Measurements from ENCODE around the gene BTBD1. TPM values are rescaled to one million over a fixed set of nuclear protein-coding genes. Genes with fewer than 3 reads are reported as not detected.

BTBD1 gene
- total and polyA plus RNA-seq, 2 donors (not counting 3 experiments of a cell fraction or from before 2014, with no cell fraction given), result 30.8 to 58.0 TPM

GRCh38 chr15:83062768-83063180, 4.3 kb downstream of the BTBD1 start:
- no peak for TF ChIP-seq POLR2AphosphoS5 (IDR thresholded peaks at IDR 0.05; ENCODE audit: insufficient read depth, low read depth, low read length)
- TF ChIP-seq GATA2 (IDR thresholded peaks at IDR 0.05; ENCODE audit: insufficient read depth, insufficient read length, low read depth, low read length), result no peak
- TF ChIP-seq CTCF (IDR thresholded peaks at IDR 0.05; ENCODE audit: extremely low read depth in 1 of 2, insufficient read depth in 1 of 2, low read depth in 1 of 2, low read length in 2 of 2), result no peak
- TF ChIP-seq MYC (IDR thresholded peaks at IDR 0.05; ENCODE audit: low read depth, low read length), result no peak
- TF ChIP-seq FOS (IDR thresholded peaks at IDR 0.05; ENCODE audit: borderline replicate concordance, insufficient read depth, low read length), result no peak
- Histone ChIP-seq H3K9ac (replicated peaks; ENCODE audit: extremely low read depth, insufficient read depth, low read length) (no peak overlapping the region), H3K4me3 (replicated peaks in 1 of 3; ENCODE audit: insufficient read depth in 1 of 3, low read depth in 1 of 3, low read length in 3 of 3) (no peak overlapping the region), H3K9me3 (replicated peaks; ENCODE audit: control insufficient read depth, insufficient read depth, low read length) (no peaks in the 10 kb centered on the region), H3K4me1 (ENCODE audit: control insufficient read depth, extremely low read depth, insufficient read depth, low read length) (peaks cover 33% of the 10 kb centered on the region), H3K9me1 (replicated peaks; ENCODE audit: control insufficient read depth, extremely low read depth, insufficient read depth, low read length) (peaks cover 3% of the 10 kb centered on the region), H3K27ac (ENCODE audit: insufficient read depth, low read depth, low read length) (no peak overlapping the region), H2AFZ (ENCODE audit: low read depth, low read length) (no peak overlapping the region), H3K27me3 (ENCODE audit: control insufficient read depth in 2 of 2, insufficient read depth in 2 of 2, low read length in 2 of 2) (no peaks in the 10 kb centered on the region), H3K36me3 (ENCODE audit: control insufficient read depth in 2 of 2, extremely low read depth in 1 of 2, insufficient read depth in 2 of 2, low read length in 2 of 2) (no peaks in the 10 kb centered on the region), H4K20me1 (replicated peaks; ENCODE audit: control insufficient read depth, extremely low read depth, insufficient read depth, low read length) (peaks cover 21% of the 10 kb centered on the region), H3K79me2 (ENCODE audit: control insufficient read depth, insufficient read depth, low read length) (peaks cover 89% of the 10 kb centered on the region), H3K4me2 (ENCODE audit: insufficient read depth, low read length) (peak overlapping the region; percentile 16)
- DNase-seq (ENCODE audit: low read depth, low spot score) (no peak), FAIRE-seq (no peak)
- ChIA-PET POLR2A (no interaction called here), CTCF (interaction anchor here (0.8 to 1.1 kb wide), 4 partner anchors 31 to 52 kb away, joined by 3 to 5 read pairs (median 3); no protein-coding TSS in a partner anchor)
- no TSS peak for BruUV-seq (replicated peaks)
- intact Hi-C loops (cut with micrococcal nuclease), result no loop called here
- dilution Hi-C loops (cut with MboI; ENCODE audit: extremely low pct_ligation_motif_present, low sequenced_read_pairs), result no loop called here

- dilution Hi-C loops (cut with MboI; ENCODE audit: extremely low pct_ligation_motif_present, low sequenced_read_pairs) (no loop called here), intact Hi-C loops (cut with micrococcal nuclease) (no loop called here)
- no peak overlapping the region for H2AFZ ChIP-seq (ENCODE audit: low read depth, low read length)
- H3K4me1 ChIP-seq (ENCODE audit: control insufficient read depth, extremely low read depth, insufficient read depth, low read length), result peaks cover 29% of the 10 kb centered on the region
- no peak overlapping the region for H3K4me3 ChIP-seq (replicated peaks in 1 of 3; ENCODE audit: insufficient read depth in 1 of 3, low read depth in 1 of 3, low read length in 3 of 3)
- peaks cover 3% of the 10 kb centered on the region for H3K9me1 ChIP-seq (replicated peaks; ENCODE audit: control insufficient read depth, extremely low read depth, insufficient read depth, low read length)
- no peaks in the 10 kb centered on the region for H3K9me3 ChIP-seq (replicated peaks; ENCODE audit: control insufficient read depth, insufficient read depth, low read length)
- POLR2A ChIA-PET, result no interaction called here
- FAIRE-seq, result no peak
- no TSS peak for BruUV-seq (replicated peaks)
- no peak for DNase-seq (ENCODE audit: low read depth, low spot score)
- H3K27ac ChIP-seq (ENCODE audit: insufficient read depth, low read depth, low read length), result no peak overlapping the region
- no peak overlapping the region for H3K9ac ChIP-seq (replicated peaks; ENCODE audit: extremely low read depth, insufficient read depth, low read length)
- H3K79me2 ChIP-seq (ENCODE audit: control insufficient read depth, insufficient read depth, low read length), result peaks cover 99% of the 10 kb centered on the region
- peaks cover 25% of the 10 kb centered on the region for H4K20me1 ChIP-seq (replicated peaks; ENCODE audit: control insufficient read depth, extremely low read depth, insufficient read depth, low read length)
- no peaks in the 10 kb centered on the region for H3K36me3 ChIP-seq (ENCODE audit: control insufficient read depth in 2 of 2, extremely low read depth in 1 of 2, insufficient read depth in 2 of 2, low read length in 2 of 2)
- TF ChIP-seq GATA2 (IDR thresholded peaks at IDR 0.05; ENCODE audit: insufficient read depth, insufficient read length, low read depth, low read length) (no peak), POLR2AphosphoS5 (IDR thresholded peaks at IDR 0.05; ENCODE audit: insufficient read depth, low read depth, low read length) (no peak), POLR2A (IDR thresholded peaks at IDR 0.05; ENCODE audit: low read depth, low read length) (no peak), MYC (IDR thresholded peaks at IDR 0.05; ENCODE audit: low read depth, low read length) (no peak), CTCF (IDR thresholded peaks at IDR 0.05; ENCODE audit: extremely low read depth in 1 of 2, insufficient read depth in 1 of 2, low read depth in 1 of 2, low read length in 2 of 2) (no peak), FOS (IDR thresholded peaks at IDR 0.05; ENCODE audit: borderline replicate concordance, insufficient read depth, low read length) (no peak), JUN (IDR thresholded peaks at IDR 0.05; ENCODE audit: borderline replicate concordance, insufficient read depth, insufficient read length, low read depth) (no peak), EZH2 (IDR thresholded peaks at IDR 0.05; ENCODE audit: borderline replicate concordance, low read depth, low read length, severe bottlenecking) (no peak), MAX (IDR thresholded peaks at IDR 0.05; ENCODE audit: insufficient read depth, insufficient read length) (no peak)
- no peak overlapping the region for H3K4me2 ChIP-seq (ENCODE audit: insufficient read depth, low read length)
- no peaks in the 10 kb centered on the region for H3K27me3 ChIP-seq (ENCODE audit: control insufficient read depth in 2 of 2, insufficient read depth in 2 of 2, low read length in 2 of 2)
- CTCF ChIA-PET, result interaction anchor here (1.1 to 1.2 kb wide), 2 partner anchors 40 to 44 kb away, joined by 3 to 5 read pairs; no protein-coding TSS in a partner anchor
Observed at GRCh38 chr15:83061680-83062079, 5.4 kb downstream of the BTBD1 start.
